ENCODE results near the gene ZNF224.
A peak's percentile ranks its signal among the peaks of the same experiment; 100 is the strongest.

Gene ZNF224

DNA sequence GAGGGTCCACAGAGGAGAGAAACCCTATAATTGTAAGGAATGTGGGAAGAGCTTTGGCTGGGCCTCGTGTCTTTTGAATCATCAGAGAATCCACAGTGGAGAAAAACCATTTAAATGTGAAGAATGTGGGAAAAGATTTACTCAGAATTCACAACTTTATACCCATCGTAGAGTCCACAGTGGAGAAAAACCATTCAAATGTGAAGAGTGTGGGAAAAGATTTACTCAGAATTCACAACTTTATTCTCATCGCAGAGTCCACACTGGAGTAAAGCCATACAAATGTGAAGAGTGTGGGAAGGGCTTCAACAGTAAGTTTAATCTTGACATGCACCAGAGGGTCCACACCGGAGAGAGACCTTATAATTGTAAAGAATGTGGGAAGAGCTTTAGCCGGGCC, 37.8 kb downstream of the ZNF224 start:
- no peak for DNase-seq (ENCODE audit: low read depth in 3 of 3)

DNA sequence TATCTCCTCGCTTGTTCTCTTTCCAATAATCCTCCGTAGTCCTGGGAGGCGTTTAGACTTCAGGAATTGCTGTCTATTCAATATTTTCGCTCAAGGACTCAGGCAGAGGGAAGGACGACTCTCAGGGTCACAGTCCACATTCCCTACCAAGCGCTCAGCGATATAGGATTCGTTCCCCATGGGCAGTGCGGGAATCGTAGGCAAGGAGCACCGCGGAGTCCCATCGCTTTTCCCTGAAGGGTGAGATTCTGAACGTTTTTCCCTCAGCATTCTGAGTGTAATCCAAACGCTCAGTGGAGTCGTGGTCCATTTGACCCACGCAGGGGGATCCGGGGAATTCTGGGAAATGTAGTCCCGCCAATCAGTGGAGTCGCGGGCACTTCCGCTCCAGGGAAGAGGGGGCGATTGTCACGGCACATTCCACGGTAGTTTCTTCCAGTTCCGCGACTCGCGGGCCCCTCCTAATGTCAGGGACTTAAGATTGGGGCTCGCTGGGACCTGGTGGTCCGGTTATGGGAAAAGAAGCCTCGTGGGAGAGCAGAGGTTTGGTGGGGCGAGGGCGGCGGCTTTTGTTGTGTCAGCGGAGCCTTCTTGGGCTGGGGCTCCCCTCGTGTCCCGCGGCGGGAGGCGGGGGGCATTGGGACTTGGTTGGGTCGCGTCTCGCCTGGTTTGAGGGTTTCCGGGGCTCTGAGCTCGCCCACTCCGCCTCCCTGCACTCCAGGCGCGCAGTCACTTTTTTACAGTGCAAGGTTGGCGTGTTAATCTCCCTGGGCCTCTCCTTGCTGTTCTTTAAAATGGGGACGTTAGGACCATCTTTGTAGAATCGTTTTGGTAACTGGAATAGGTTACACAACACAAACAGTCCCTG, 47.3 kb downstream of the ZNF224 start, which contains the start of gene ZNF234:
Gene ZNF234 (plus strand): TSS at position 364 of the 868 bp plus-strand sequence. CDS start 3,079 bp downstream, outside the sequence.
- DNase-seq (ENCODE audit: low read depth in 3 of 3): peak; percentile 44 to 65 (median 50)

DNA sequence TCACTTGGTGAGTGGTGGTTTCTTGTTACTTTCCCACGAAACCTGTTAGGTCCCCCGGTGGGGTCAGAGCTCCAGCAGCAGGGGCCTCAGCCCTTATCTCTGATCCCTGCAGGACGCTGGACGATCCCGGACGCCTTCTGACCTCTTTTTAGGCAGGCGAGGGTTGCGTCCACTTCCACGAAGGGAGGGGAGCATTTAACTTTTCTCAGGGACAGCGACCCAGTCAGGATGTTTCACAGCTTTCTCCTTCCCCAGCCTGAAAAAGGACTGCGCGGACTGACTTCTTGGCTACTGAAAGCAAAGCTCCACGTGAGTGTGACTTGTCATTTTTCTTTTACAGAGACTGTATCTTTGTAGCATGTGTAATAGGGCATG, 47.9 kb downstream of the ZNF224 start:
- no peak for DNase-seq (ENCODE audit: low read depth in 3 of 3)

- DNase-seq (ENCODE audit: low read depth in 3 of 3): no peak
These were observed 55.6 kb downstream of the ZNF224 start for GRCh38 chr19:44149776-44150175.

DNA sequence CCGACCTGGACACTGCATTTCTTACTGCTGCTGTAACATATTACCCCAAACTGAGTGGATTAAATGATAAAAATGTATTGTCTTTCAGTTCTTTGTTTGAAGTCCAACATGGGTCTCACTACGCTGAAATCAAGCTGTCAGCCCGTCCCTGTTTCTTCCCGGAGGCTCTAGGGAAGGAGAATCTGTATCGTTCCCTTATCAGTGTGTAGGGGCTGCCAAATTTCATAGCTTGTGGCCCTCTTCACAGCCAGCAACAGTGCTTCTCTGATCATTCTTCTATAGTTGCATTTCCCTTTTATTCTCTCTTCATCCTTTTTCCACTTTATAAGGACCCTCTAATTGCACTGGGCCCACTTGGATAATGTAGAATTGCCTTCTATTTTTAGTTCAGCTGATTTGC, 57.3 kb downstream of the ZNF224 start:
- DNase-seq (ENCODE audit: low read depth in 3 of 3): no peak

- DNase-seq (ENCODE audit: low read depth in 3 of 3): no peak
These were observed 62.3 kb downstream of the ZNF224 start for GRCh38 chr19:44156475-44156874.
